ENCODE measurements around the gene OGDH.

The OGDH gene

GRCh38 chr7:44618045-44618444 lies 11.6 kb downstream of the OGDH start:
- DNase-seq (ENCODE audit: low read depth in 4 of 4, low spot score in 1 of 4): no peak

- DNase-seq (ENCODE audit: low read depth in 4 of 4, low spot score in 1 of 4): no peak
Observed at GRCh38 chr7:44618753-44619152, 12.3 kb downstream of the OGDH start.

GRCh38 chr7:44621034-44621749 lies 14.8 kb downstream of the OGDH start:
- DNase-seq (ENCODE audit: low read depth in 4 of 4, low spot score in 1 of 4): no peak

- no peak for DNase-seq (ENCODE audit: low read depth in 4 of 4, low spot score in 1 of 4)
Observed at GRCh38 chr7:44621750-44622103, 15.3 kb downstream of the OGDH start.

- DNase-seq (ENCODE audit: low read depth in 4 of 4, low spot score in 1 of 4): peak in 1 of 4 experiments; percentile 45
Observed at GRCh38 chr7:44622342-44623151, 16.1 kb downstream of the OGDH start.

GRCh38 chr7:44624318-44624717 lies 17.9 kb downstream of the OGDH start:
- DNase-seq (ENCODE audit: low read depth in 4 of 4, low spot score in 1 of 4): no peak

GRCh38 chr7:44625526-44626471 lies 19.4 kb downstream of the OGDH start:
- no peak for DNase-seq (ENCODE audit: low read depth in 4 of 4, low spot score in 1 of 4)

GRCh38 chr7:44626620-44627019 lies 20.2 kb downstream of the OGDH start:
- no peak for DNase-seq (ENCODE audit: low read depth in 4 of 4, low spot score in 1 of 4)

- no peak for DNase-seq (ENCODE audit: low read depth in 4 of 4, low spot score in 1 of 4)
Observed at GRCh38 chr7:44629829-44630522, 23.5 kb downstream of the OGDH start.

GRCh38 chr7:44630792-44631457 lies 24.5 kb downstream of the OGDH start:
- DNase-seq (ENCODE audit: low read depth in 4 of 4, low spot score in 1 of 4): no peak

GRCh38 chr7:44631458-44632115 lies 25.2 kb downstream of the OGDH start:
- no peak for DNase-seq (ENCODE audit: low read depth in 4 of 4, low spot score in 1 of 4)

GRCh38 chr7:44632196-44632595 lies 25.8 kb downstream of the OGDH start:
- no peak for DNase-seq (ENCODE audit: low read depth in 4 of 4, low spot score in 1 of 4)

- DNase-seq (ENCODE audit: low read depth in 4 of 4, low spot score in 1 of 4): peak in 1 of 4 experiments; percentile 33
Observed at GRCh38 chr7:44633254-44634186, 27.1 kb downstream of the OGDH start.

- DNase-seq (ENCODE audit: low read depth in 4 of 4, low spot score in 1 of 4): no peak
Observed at GRCh38 chr7:44634187-44634838, 27.9 kb downstream of the OGDH start.

GRCh38 chr7:44634839-44635591 lies 28.6 kb downstream of the OGDH start:
- DNase-seq (ENCODE audit: low read depth in 4 of 4, low spot score in 1 of 4): no peak

GRCh38 chr7:44636041-44636584 lies 29.7 kb downstream of the OGDH start:
- DNase-seq (ENCODE audit: low read depth in 4 of 4, low spot score in 1 of 4): no peak

- no peak for DNase-seq (ENCODE audit: low read depth in 4 of 4, low spot score in 1 of 4)
Observed at GRCh38 chr7:44636926-44637325, 30.5 kb downstream of the OGDH start.
